Esophagus squamous epithelium (tissue), 5 donors: Measurements from ENCODE around the gene TSKU. TPM values are rescaled to one million over a fixed set of nuclear protein-coding genes. Genes with fewer than 3 reads are reported as not detected.
A peak's percentile ranks its signal among the peaks of the same experiment; 100 is the strongest.

Experiments used
- DNase-seq: peaks from one replicate; lab custom pipeline; 2025; lab: John Stamatoyannopoulos, UW
- H3K27ac ChIP-seq, 4 donors: fragments of 200-600 bp; sonication (generic); one replicate each; pipeline ENCODE4 v1.5.1; 2016 to 2019; ENCODE audit warnings: mild to moderate bottlenecking in 1 of 4
- H3K27me3 ChIP-seq, 4 donors: fragments of 200-600 bp; sonication (generic); 1 replicate in 3 of 4; 2 replicates in 1 of 4; pipeline versions ENCODE4 v1.5.1 to v1.6.0; 2017 to 2021; ENCODE audit warnings: antibody characterized with exemption in 1 of 4
- H3K36me3 ChIP-seq, 3 donors: fragments of 200-600 bp; sonication (generic); one replicate each; pipeline ENCODE4 v1.5.1; 2016 to 2019
- H3K4me1 ChIP-seq, 3 donors: fragments of 200-600 bp; sonication (generic); one replicate each; pipeline ENCODE4 v1.5.1; 2017 to 2019
- H3K4me3 ChIP-seq, 4 donors: fragments of 200-600 bp; sonication (generic); 1 replicate in 3 of 4; 2 replicates in 1 of 4; pipeline ENCODE4 v1.5.1; 2016 to 2019; ENCODE audit warnings: mild to moderate bottlenecking in 2 of 4, moderate library complexity in 1 of 4
- H3K9me3 ChIP-seq, 3 donors: fragments of 200-600 bp; sonication (generic); one replicate each; pipeline ENCODE4 v1.5.1; 2016 to 2019
- CTCF ChIP-seq, 6 experiments: fragments of 450-650 bp in 4 of 6; fragments of 200-600 bp in 2 of 6; sonication (generic) in 2 of 6; IDR thresholded peaks; one replicate each; pipeline ENCODE4 v1.5.1; 2016 to 2019; ENCODE audit warnings: antibody characterized with exemption in 6 of 6, mild to moderate bottlenecking in 4 of 6, moderate library complexity in 4 of 6
- POLR2A ChIP-seq, 4 donors: fragments of 450-650 bp; IDR thresholded peaks; one replicate each; pipeline ENCODE4 v1.6.1; 2017; ENCODE audit warnings: antibody characterized with exemption in 4 of 4, mild to moderate bottlenecking in 4 of 4, moderate library complexity in 3 of 4
- WGBS, 2 donors: methylation state at CpG; one replicate each; pipeline ENCODE4 v1.1.5; 2018; 5-methylcytosine and 5-hydroxymethylcytosine counted together
- intact Hi-C: fragments of 100-400 bp; cut with DNase I; formaldehyde crosslinking; loops from one replicate; pipeline ENCODE4 v1.15.0; 2022
- total RNA-seq, 4 donors: library from RNA; depleted of rRNA; stranded (reverse); fragments of >200 nt; gene quantifications; one replicate each; pipeline ENCODE4 v1.1.0, GENCODE V29; 2016
- donor health status: DM: yes; HTN: yes; CAD: no.

The TSKU gene
- total RNA-seq, 4 donors from 2014 or later = 51.4 to 95.9 (median 88.4) TPM

- intact Hi-C loops = loop anchor here (5.0 kb wide), 1 partner anchor 58 kb away; no protein-coding TSS in a partner anchor
- no peaks in the 10 kb centered on the region for H3K9me3 ChIP-seq
- H3K4me3 ChIP-seq = no peak overlapping the region
- DNase-seq = no peak
- peak overlapping the region in 3 of 4 donors; percentile 34 to 80 (median 76) for H3K27ac ChIP-seq
- peaks cover 56 to 100% (median 68%) of the 10 kb centered on the region in 3 donors for H3K4me1 ChIP-seq
- H3K36me3 ChIP-seq = peaks cover 4 to 45% (median 5%) of the 10 kb centered on the region in 3 donors
- WGBS, 2 donors = 60 to 71% methylated on average over 6 to 12 of the region's 21 CpGs
- TF ChIP-seq POLR2A (IDR thresholded peaks at IDR 0.05) (no peak), CTCF (IDR thresholded peaks at IDR 0.05) (no peak)
- no peaks in the 10 kb centered on the region for H3K27me3 ChIP-seq
Measured at GRCh38 chr11:76795290-76795935, 12.3 kb downstream of the TSKU start.

GRCh38 chr11:76795936-76796441 lies 12.8 kb downstream of the TSKU start:
- no peaks in the 10 kb centered on the region for H3K27me3 ChIP-seq
- WGBS, 2 donors = 61 to 70% methylated on average over 5 to 12 of the region's 26 CpGs
- no peak overlapping the region for H3K4me3 ChIP-seq
- H3K36me3 ChIP-seq = peaks cover 4 to 45% (median 5%) of the 10 kb centered on the region in 3 donors
- no peak for DNase-seq
- intact Hi-C loops = loop anchor here (5.0 kb wide), 1 partner anchor 59 kb away; no protein-coding TSS in a partner anchor
- H3K27ac ChIP-seq = peak overlapping the region in 3 of 4 donors; percentile 34 to 80 (median 76)
- TF ChIP-seq POLR2A (IDR thresholded peaks at IDR 0.05) (no peak), CTCF (IDR thresholded peaks at IDR 0.05) (no peak)
- H3K4me1 ChIP-seq = peaks cover 51 to 100% (median 66%) of the 10 kb centered on the region in 3 donors
- H3K9me3 ChIP-seq = no peaks in the 10 kb centered on the region

DNA sequence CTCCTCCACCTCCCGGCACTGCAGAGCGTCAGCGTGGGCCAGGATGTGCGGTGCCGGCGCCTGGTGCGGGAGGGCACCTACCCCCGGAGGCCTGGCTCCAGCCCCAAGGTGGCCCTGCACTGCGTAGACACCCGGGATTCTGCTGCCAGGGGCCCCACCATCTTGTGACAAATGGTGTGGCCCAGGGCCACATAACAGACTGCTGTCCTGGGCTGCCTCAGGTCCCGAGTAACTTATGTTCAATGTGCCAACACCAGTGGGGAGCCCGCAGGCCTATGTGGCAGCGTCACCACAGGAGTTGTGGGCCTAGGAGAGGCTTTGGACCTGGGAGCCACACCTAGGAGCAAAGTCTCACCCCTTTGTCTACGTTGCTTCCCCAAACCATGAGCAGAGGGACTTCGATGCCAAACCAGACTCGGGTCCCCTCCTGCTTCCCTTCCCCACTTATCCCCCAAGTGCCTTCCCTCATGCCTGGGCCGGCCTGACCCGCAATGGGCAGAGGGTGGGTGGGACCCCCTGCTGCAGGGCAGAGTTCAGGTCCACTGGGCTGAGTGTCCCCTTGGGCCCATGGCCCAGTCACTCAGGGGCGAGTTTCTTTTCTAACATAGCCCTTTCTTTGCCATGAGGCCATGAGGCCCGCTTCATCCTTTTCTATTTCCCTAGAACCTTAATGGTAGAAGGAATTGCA lies 13.5 kb downstream of the TSKU start:
- TF ChIP-seq CTCF (IDR thresholded peaks at IDR 0.05) = no peak
- TF ChIP-seq POLR2A (IDR thresholded peaks at IDR 0.05) = no peak
- no peak for DNase-seq
- H3K36me3 ChIP-seq = peaks cover 4 to 45% (median 5%) of the 10 kb centered on the region in 3 donors
- intact Hi-C loops = loop anchor here (5.0 kb wide), 1 partner anchor 59 kb away; no protein-coding TSS in a partner anchor
- H3K4me1 ChIP-seq = peaks cover 48 to 100% (median 66%) of the 10 kb centered on the region in 3 donors
- H3K27ac ChIP-seq = peak overlapping the region in 3 of 4 donors; percentile 42 to 80 (median 76)
- no peak overlapping the region for H3K4me3 ChIP-seq
- H3K9me3 ChIP-seq = no peaks in the 10 kb centered on the region
- H3K27me3 ChIP-seq = no peaks in the 10 kb centered on the region
- 74 to 86% methylated on average over 3 to 5 of the region's 20 CpGs for WGBS, 2 donors

- Histone ChIP-seq H3K9me3 (no peaks in the 10 kb centered on the region), H3K27me3 (no peaks in the 10 kb centered on the region), H3K27ac (peak overlapping the region; percentile 42 to 80 (median 63)), H3K4me3 (no peak overlapping the region), H3K36me3 (peaks cover 4 to 45% (median 5%) of the 10 kb centered on the region in 3 donors), H3K4me1 (peaks cover 40 to 99% (median 61%) of the 10 kb centered on the region in 3 donors)
- WGBS, 2 donors = 85 to 87% methylated on average over 9 to 10 of the region's 11 CpGs
- TF ChIP-seq POLR2A (IDR thresholded peaks at IDR 0.05) (no peak), CTCF (IDR thresholded peaks at IDR 0.05) (no peak)
- intact Hi-C loops = loop anchor here (5.0 kb wide), 1 partner anchor 60 kb away; no protein-coding TSS in a partner anchor
- DNase-seq = no peak
Measured at GRCh38 chr11:76797341-76798201, 14.4 kb downstream of the TSKU start.
